GM20000 (cell line): ENCODE data around the gene PMS1.
"Not testable (repeated sequence)": the region's sequence is repeated elsewhere in the genome, so short reads cannot be mapped to it uniquely, and the experiment has no call there.

Experiments
- DNase-seq: peaks from one replicate; pipeline ENCODE4 v3.0.0; 2012; ENCODE audit warnings: low spot score
- TF ChIP-seq, protein P1 (sequence below): IDR thresholded peaks from 2 replicates; pipeline ENCODE4 v1.5.1; 2012; ENCODE audit warnings: mild to moderate bottlenecking, control low read depth; ENCODE audit errors: extremely low read depth, missing control alignments

The PMS1 gene

DNA sequence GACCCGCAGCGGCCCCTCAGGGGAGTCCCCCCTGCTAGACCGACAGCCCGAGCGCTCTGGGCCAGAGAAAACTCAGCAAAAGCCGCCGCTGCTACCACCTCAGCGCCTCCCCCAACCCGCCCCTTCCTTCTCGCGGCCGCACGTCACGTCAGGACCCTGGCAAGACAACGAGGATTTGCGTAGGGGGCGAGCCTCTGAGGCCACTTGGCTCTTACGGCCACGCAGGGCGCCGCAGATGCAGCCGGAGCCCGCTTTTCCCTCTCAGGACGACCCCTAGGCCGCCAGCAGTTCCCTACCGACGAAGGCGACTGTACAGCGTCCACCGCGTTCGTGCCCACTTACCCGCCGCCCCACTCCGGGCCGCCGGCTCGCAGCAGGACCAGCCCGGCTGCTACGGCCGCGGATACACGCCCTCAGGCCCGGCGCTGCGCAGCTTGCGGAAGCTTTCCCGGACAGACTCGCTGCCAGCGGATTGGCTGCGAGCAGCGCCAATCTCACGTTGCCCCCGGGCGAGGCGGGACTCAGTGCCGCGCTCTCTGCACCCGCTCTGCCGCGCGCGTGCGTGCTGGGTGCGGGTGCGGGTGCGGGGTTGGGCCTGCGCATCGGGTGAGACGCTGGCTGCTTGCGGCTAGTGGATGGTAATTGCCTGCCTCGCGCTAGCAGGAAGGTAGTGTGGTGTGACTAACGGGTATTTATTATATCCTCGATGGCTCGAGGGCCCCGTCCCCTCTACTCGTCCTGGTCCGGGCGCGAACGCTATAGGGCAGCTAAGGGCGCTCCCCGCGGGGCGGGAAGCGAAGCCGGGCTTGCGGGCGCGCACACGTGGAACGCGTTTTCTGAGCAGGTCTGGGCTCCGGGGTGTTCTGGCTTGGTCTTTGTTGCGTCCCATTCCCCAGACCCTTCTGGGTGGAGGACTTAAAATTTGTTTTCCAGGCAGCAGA is at the start of gene PMS1, which contains the start of gene ORMDL1:
PMS1 (plus strand) TSS at position 524 of the 941 bp plus-strand sequence. CDS start 7,360 bp downstream, outside the sequence.
ORMDL1 (minus strand) TSS at position 413 of the 941 bp plus-strand sequence. CDS start 1,744 bp downstream, outside the sequence.
- TF ChIP-seq, protein P1, sequence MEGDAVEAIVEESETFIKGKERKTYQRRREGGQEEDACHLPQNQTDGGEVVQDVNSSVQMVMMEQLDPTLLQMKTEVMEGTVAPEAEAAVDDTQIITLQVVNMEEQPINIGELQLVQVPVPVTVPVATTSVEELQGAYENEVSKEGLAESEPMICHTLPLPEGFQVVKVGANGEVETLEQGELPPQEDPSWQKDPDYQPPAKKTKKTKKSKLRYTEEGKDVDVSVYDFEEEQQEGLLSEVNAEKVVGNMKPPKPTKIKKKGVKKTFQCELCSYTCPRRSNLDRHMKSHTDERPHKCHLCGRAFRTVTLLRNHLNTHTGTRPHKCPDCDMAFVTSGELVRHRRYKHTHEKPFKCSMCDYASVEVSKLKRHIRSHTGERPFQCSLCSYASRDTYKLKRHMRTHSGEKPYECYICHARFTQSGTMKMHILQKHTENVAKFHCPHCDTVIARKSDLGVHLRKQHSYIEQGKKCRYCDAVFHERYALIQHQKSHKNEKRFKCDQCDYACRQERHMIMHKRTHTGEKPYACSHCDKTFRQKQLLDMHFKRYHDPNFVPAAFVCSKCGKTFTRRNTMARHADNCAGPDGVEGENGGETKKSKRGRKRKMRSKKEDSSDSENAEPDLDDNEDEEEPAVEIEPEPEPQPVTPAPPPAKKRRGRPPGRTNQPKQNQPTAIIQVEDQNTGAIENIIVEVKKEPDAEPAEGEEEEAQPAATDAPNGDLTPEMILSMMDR: no peak
- DNase-seq: peak; percentile 95

GRCh38 chr2:189751080-189751658 is 33.1 kb upstream of the PMS1 start:
- TF ChIP-seq, protein P1: peak; percentile 28
- peak; percentile 50 for DNase-seq

- TF ChIP-seq, protein P1: no peak
- no peak for DNase-seq
Measured at GRCh38 chr2:189756311-189756952, 27.8 kb upstream of the PMS1 start.

DNA sequence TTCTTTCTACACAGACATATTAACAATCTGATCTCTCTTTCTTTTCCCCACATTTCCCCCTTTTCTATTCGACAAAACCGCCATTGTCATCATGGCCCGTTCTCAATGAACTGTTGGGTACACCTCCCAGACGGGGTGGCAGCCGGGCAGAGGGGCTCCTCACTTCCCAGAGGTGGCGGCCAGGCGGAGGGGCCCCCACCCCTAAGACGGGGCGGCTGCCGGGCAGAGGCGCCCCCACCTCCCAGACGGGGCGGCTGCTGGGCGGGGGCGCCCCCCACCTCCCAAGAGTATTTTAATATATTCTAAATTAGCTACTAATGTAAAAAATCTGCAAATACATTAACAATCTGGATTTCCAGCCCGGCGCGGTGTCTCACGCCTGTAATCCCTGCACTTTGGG is 24.1 kb upstream of the PMS1 start:
- DNase-seq: not testable (repeated sequence)

DNA sequence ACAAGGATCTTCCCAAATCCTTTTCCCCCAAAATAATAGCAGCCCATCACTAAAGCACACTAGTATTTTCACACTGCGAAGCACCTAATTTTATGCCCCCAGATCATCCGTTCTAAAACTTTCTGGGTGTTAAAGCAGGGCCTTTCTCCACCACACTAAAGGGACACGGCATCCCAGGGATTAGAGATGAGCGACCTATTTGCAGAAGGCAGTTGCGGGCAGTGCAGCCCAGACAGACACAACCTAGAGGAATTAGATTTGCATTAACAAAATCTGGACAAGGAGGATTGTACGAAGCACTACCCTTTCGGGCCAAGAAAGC is 22.1 kb upstream of the PMS1 start:
- no peak for DNase-seq
- TF ChIP-seq, protein P1: no peak

GRCh38 chr2:189762551-189763298 is 21.5 kb upstream of the PMS1 start, which contains the start of gene OSGEPL1:
Gene OSGEPL1 (minus strand): TSS chr2:189762792. CDS start chr2:189761640, 1,152 bp downstream.
- DNase-seq: peak; percentile 84

More at GRCh38 chr2:189762551-189763298, 21.5 kb upstream of the PMS1 start, which contains the start of gene OSGEPL1:
- TF ChIP-seq, protein P1: peak; percentile 51
